Measurements from ENCODE around the gene UGT1A10. TPM values are rescaled to one million over a fixed set of nuclear protein-coding genes. Genes with fewer than 3 reads are reported as not detected.
A peak's percentile ranks its signal among the peaks of the same experiment; 100 is the strongest.

Gene UGT1A10
- total RNA-seq, 1 experiment from 2014 or later: not detected

- no peak overlapping the region for H2BK15ac ChIP-seq (ENCODE audit: low read depth, low read length)
- no peak overlapping the region for H4K8ac ChIP-seq (replicated peaks; ENCODE audit: insufficient read length, low read depth, low read length)
- H3K27me3 ChIP-seq (ENCODE audit: insufficient read depth, low read length): no peaks in the 10 kb centered on the region
- peaks cover 0 to 3% of the 10 kb centered on the region in 2 experiments; a peak in 1 of 5 replicates for H3K9me3 Mint-ChIP-seq
- no peak overlapping the region for H3K4ac ChIP-seq (ENCODE audit: low read depth, low read length)
- no peak overlapping the region for H2BK12ac ChIP-seq (ENCODE audit: insufficient read length, low read depth, low read length)
- H2BK20ac ChIP-seq (ENCODE audit: low read depth, low read length, poor library complexity, severe bottlenecking): no peak overlapping the region
- no peak overlapping the region for H3K9ac ChIP-seq (ENCODE audit: extremely low read depth, insufficient read length, low read length)
- no peak for TF ChIP-seq CTCF (conservative IDR thresholded peaks at IDR 0.05)
- no peaks in the 10 kb centered on the region; a peak in 1 of 7 replicates for H3K36me3 Mint-ChIP-seq (ENCODE audit: insufficient read depth in 1 of 3, low read depth in 3 of 3)
- no peak overlapping the region for H3K27ac ChIP-seq (ENCODE audit: insufficient read length, low read depth, low read length)
- no peaks in the 10 kb centered on the region for H3K79me1 ChIP-seq (ENCODE audit: insufficient read depth, low read depth, low read length, poor library complexity, severe bottlenecking)
- DNase-seq: peak; percentile 23
- peaks cover 10% of the 10 kb centered on the region for H3K27me3 Mint-ChIP-seq (ENCODE audit: low read depth)
- H3K79me2 ChIP-seq (ENCODE audit: insufficient read depth, low read length): no peaks in the 10 kb centered on the region
- no peak overlapping the region for H3K27ac Mint-ChIP-seq
- H3K4me1 ChIP-seq (ENCODE audit: insufficient read depth, low read length): no peaks in the 10 kb centered on the region
- no peak overlapping the region for H3T11ph ChIP-seq (ENCODE audit: low read length)
- H3K56ac ChIP-seq (ENCODE audit: insufficient read length, low read depth, low read length): no peak overlapping the region
- no peak overlapping the region for H2BK5ac ChIP-seq (ENCODE audit: insufficient read length, low read length)
- H3K4me1 Mint-ChIP-seq: no peaks in the 10 kb centered on the region
- no peaks in the 10 kb centered on the region for H3K9me3 ChIP-seq (ENCODE audit: control insufficient read depth, low read depth, low read length)
- H4K20me1 ChIP-seq (ENCODE audit: control insufficient read depth, insufficient read depth, insufficient read length): no peaks in the 10 kb centered on the region
- H3K4me3 Mint-ChIP-seq: no peak overlapping the region
- no peak overlapping the region; the same call in 1 of the 2 replicates for H3K14ac ChIP-seq (ENCODE audit: insufficient read depth, low read length)
- H2BK120ac ChIP-seq (ENCODE audit: low read depth, low read length, poor library complexity, severe bottlenecking): no peak overlapping the region
- H3K4me2 ChIP-seq (ENCODE audit: insufficient read depth, insufficient read length, low read length): no peak overlapping the region
- no peak overlapping the region for H2AFZ ChIP-seq (ENCODE audit: low read length)
- H3K23me2 ChIP-seq (ENCODE audit: insufficient read length, low read depth, low read length, poor library complexity, severe bottlenecking): no peaks in the 10 kb centered on the region
- no peak overlapping the region for H4K91ac ChIP-seq (ENCODE audit: insufficient read length, low read depth, low read length)
- H2AK5ac ChIP-seq (ENCODE audit: insufficient read length, low read length): no peak overlapping the region
- no CpG with 5 or more reads among the region's 18 CpGs for WGBS (ENCODE audit: extremely low coverage, insufficient read length, low lambda C conversion rate)
- H4K5ac ChIP-seq (ENCODE audit: insufficient read length, low read depth, low read length): no peak overlapping the region
- H3K18ac ChIP-seq (ENCODE audit: insufficient read length, low read depth, low read length): no peak overlapping the region
- H3K23ac ChIP-seq (ENCODE audit: insufficient read length, low read depth, low read length): no peak overlapping the region
Measured at GRCh38 chr2:233791151-233791882, 155.1 kb downstream of the UGT1A10 start.
